NCI-H2196 (cell line): ENCODE data around the gene TRIP13.

ENCODE experiments used
- DNase-seq: peaks from one replicate; lab custom pipeline; 2025; ENCODE audit not compliant: unreplicated experiment; lab: John Stamatoyannopoulos, UW

The TRIP13 gene

GRCh38 chr5:854966-855743, 37.5 kb upstream of the TRIP13 start:
- DNase-seq = no peak

DNA sequence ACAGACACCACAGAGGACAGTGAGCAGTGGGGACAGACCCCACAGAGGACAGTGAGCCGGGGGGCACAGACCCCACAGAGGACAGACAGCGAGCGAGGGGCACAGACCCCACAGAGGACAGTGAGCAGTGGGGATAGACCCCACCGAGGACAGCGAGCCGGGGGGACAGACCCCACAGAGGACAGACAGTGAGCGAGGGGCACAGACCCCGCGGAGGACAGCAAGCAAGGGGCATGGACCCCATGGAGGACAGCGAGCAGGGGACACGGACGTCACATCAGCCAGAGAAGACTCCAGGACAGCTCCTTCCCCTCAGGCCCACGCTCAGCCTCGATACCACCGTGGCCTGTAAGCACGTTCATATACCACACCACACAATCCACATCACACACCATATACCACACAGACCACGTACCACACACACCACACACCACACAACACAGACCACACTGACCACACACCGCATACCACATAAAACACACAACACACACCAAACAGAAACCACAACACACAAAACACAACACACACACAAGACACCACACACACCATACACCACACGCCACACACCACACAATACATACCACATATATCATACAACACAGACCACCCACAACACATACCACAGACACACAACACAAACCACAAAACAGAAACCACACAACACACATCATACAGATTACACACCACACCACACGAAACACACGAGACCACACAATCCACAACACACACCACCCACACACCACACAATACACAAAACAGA, 36.7 kb upstream of the TRIP13 start:
- DNase-seq = no peak

DNA sequence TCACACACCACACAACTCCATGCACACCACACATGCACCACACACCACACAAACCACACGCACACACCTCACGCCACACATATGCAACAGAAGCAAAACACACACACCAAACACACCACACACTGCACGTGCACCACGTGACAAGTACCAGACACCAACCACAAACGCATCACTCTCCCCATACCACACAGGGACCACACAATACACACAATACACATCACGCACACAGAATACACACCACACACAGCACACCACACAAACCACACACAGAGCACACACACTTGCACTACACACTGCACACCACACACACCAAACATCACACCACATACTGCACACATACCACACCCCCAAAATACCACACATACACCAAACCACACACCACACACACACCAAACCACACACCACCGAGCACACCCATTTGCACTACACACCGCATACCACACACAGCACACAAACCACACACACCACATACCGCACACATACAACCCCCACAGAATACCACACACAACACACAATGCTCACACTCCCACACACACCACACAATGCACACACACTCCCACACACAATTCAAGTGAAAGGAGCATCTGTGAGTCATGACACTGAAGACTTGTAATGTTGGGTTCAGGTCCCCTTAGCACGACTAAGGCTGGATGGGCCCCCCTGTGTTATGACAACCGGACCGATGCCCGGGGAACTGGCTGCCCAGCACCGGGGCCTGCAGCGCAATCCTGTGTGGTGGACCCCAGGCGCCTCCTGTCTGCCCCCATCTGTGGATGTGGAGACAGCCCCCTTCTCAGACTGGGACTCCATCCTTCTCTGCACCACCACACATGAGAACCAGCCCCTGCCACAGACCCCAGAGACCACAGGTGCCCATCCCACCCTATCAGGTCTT, 35.9 kb upstream of the TRIP13 start:
- DNase-seq = no peak

DNA sequence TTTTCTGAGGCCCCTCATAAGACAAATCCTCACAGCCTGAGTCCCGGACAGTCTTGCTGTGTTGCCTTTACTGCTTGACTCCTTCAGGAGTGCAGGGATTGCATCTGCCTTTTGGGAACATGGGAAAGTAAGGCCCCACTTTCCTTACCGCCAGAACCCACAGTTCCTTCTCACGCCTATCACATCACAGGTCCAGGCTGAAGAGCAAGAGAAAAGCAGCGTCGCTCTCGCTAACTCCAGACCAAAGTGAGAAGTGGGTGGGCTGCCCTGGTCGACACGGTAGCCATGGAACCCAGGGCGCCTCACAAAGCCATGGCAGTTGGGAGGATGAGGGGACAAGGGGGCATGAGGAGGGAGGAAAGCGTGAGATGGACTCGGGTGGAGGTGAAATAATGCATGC, 34.0 kb upstream of the TRIP13 start:
- no peak for DNase-seq

DNA sequence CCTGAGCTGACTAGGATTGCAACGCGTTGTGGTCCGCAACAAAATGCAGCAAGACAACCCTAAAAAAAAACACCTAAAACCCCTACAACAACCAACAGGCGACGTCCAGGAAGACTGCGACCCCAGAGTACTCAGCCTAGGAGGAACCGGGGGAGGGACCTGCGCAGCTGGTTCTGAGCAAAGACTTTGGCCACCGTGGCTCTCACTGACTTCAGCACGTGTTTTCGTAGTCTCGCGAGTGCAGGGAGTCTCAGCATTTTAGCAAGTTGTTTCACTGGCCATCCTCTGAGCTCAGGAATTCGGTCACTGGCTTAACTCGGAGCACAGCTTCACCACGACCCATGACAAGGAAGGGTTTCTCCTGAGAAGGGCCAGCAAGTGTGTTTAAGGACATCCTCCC, 33.3 kb upstream of the TRIP13 start:
- no peak for DNase-seq

GRCh38 chr5:859798-860296, 32.8 kb upstream of the TRIP13 start:
- DNase-seq = no peak

- DNase-seq = no peak
These were observed 32.1 kb upstream of the TRIP13 start for GRCh38 chr5:860506-861150.

GRCh38 chr5:861442-862366, 31.0 kb upstream of the TRIP13 start:
- no peak for DNase-seq

DNA sequence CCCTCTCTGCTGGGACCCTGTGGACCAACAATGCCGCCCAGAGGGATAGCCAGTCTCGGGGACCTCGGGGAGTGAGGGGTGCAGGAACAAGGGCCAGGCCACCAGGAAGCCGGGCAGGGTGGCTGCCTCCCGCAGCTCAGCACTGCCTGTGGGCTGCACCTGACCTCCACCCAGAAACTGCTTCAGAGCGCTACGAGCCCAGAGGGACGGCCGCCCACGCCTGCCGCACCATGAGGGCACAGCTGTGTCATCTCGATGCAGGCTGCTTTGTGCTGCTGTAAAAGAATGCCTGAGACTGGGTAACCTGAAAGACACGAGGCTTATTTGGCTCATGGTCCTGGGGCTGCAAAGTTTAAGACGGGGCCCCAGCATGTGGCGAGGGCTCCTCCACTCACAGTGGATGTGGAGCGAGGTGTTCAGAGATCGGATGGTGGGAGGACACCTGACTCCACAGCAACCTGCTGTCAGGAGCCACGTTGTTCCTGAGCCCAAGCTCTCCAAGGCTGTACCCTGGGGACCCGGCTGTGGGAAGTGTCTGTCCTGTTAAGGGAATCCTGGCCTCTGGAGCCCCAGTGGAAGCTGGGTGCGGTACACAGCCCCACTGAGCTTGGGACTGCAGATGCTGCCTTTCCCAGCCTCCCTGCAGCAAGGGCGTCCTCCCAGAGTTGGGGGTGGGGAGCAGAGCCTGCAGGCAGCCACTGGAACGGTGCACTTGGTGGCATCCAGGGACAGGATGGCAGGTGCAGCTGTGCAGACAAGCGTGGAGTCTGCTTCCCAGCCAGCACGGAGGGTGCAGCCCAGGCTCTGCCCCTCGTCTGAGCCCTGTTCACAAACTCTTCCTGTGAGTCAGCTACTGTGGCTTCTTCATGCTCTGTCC, 30.1 kb upstream of the TRIP13 start:
- no peak for DNase-seq

DNA sequence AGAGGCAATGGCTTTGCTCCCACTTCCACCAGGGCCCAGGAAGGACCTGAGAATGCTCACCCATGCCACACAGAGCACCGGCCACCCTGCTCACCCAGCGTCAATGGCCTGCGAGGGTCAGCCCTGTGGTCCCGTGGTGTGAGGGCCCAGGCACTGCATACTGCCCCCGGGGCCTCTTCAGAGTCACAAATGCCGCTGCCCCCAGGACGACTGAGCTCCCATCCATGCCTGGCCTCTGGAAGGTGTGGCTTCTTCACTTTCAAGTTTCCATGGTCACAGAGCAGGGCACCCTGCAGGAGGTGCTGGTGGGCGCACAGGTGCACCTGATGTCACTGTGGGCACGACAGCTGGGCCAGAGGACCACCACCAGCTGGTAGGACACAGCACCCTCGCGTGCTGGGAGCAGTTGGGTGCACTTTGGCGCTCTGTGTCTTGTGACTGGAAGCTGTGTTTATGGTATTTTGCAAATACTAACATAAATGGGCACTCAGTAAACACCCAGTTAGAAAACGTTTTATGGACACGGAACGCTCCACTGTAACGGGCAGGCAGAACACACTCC, 29.4 kb upstream of the TRIP13 start:
- DNase-seq = no peak

- no peak for DNase-seq
These were observed 28.1 kb upstream of the TRIP13 start for GRCh38 chr5:864492-865167.

GRCh38 chr5:865168-865521, 27.5 kb upstream of the TRIP13 start:
- no peak for DNase-seq

DNA sequence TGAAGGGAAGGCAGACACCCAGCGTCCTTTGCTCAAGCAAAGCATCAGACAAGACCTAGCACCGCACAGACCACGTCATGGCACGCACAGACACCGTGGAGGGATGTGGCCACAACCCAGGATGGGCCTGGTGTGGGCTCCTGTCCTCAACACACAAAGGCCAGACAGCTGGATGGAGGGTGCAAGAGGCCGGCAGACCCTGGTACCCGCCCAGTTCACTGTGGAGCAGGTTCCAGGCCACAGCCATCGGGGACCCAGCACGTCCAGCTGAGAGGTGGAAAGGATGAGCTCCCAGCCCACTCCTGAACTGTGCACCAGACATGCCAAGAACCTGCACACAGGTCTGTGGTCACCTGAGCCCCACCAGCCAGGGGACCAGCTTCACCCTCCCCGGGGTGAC, 26.9 kb upstream of the TRIP13 start:
- no peak for DNase-seq

DNA sequence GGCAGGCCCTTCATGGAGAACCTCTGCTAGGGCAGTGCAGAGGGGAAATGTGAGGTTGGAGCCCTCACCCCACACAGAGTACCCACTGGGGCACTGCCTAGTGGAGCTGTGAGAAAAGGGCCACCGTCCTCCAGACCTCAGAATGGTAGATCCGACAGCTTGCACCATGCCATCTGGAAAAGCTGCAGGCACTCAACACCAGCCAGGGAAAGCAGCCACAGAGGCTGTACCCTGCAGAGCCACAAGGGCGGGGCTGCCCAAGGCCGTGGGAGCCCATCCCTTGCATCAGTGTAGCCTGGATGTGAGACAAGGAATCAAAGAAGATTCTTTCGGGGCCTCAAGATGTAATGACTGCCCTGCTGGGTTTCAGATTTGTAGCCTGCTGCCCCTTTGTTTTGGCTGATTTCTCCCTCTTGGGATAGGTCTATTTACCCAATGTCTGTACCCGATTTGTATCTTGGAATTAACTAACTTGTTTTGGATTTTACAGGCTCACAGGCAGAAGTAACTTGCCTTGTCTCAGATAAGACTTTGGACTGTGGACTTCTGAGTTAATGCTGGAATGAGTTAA, 25.3 kb upstream of the TRIP13 start:
- no peak for DNase-seq

DNA sequence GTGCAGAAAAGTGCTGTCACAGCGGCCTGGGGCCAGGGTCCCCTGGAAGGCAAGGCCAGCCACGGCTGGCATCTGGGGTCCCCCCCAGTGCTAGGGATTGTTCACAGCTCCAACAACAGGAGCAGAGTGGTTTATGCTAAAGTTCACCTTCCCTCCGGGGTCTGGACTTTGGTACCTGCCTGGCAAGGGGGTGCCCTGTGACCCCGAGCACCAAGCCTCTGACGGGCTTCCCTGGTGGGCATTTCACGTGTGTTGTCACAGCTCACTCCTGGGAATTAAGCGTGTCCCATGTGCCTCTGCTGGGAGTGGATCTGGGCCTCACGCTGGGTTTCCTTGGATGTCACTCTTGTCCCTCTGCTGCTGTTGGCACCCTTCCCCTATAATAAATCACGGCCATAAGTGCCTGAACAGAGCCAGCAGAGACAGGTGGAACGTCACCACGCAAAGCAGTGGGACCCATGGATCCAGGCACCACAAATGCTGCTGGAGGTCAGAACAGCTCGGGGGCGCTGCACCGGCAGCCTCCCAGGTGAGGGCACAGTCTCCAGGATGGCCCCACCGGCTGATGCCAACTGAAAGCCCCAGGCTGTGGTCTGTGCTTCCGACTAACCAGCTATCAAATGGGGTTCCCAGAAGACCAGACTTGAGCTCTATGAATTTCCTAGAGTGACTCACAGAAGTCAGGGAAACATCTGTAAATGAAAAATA, 24.1 kb upstream of the TRIP13 start:
- no peak for DNase-seq

DNA sequence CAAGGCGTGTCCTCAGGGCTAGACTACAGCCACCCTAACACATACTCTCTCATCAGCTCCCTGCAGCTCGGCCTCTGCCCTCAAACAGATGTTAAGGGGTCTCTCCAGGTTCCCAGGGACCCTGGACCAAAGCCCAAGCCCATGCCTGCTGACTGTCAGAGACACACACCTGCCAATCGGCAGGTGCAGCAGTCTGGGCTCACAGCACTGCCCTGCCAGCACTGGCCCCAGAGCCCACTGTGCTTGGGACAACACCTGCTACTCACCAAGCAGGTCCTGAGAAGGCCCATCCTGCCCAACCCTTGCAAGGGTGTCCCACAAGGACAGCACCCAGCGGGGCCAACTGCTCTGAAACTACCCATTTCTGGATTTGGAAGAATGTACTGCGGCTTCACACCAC, 21.7 kb upstream of the TRIP13 start:
- no peak for DNase-seq
